HEK293 (cell line): Measurements from ENCODE around the gene ACVR1.

Experiments
- ATF2 ChIP-seq: fragments of 450-650 bp; formaldehyde crosslinking; IDR thresholded peaks from 2 replicates; pipeline ENCODE4 v1.5.1; 2016; ENCODE audit warnings: missing biosample characterization, missing genetic modification characterization, low read depth
- CTCF ChIP-seq: fragments of 450-650 bp; formaldehyde crosslinking; IDR thresholded peaks from 2 replicates; pipeline ENCODE4 v1.5.1; 2016; ENCODE audit warnings: missing biosample characterization, missing genetic modification characterization
- REST ChIP-seq: fragments of 450-650 bp; formaldehyde crosslinking; IDR thresholded peaks from 2 replicates; pipeline ENCODE4 v1.5.1; 2016; ENCODE audit warnings: missing biosample characterization, missing genetic modification characterization
- ZSCAN18 ChIP-seq: fragments of 450-650 bp; formaldehyde crosslinking; IDR thresholded peaks from 2 replicates; pipeline ENCODE4 v1.5.1; 2016; ENCODE audit warnings: missing biosample characterization, missing genetic modification characterization

- TF ChIP-seq REST (tag by site-specific recombination) (no peak), CTCF (no peak), ZSCAN18 (tag by site-specific recombination) (no peak), ATF2 (tag by site-specific recombination) (no peak)
These were observed 127.6 kb downstream of the ACVR1 start for GRCh38 chr2:157748371-157749142.
